ENCODE measurements around the gene NKTR. TPM values are rescaled to one million over a fixed set of nuclear protein-coding genes. Genes with fewer than 3 reads are reported as not detected.
"Not testable (repeated sequence)": the region's sequence is repeated elsewhere in the genome, so short reads cannot be mapped to it uniquely, and the experiment has no call there.

The NKTR gene
- polyA plus RNA-seq (2013, experiment 1 of 2) = 29.4 TPM
- polyA plus RNA-seq (2013, experiment 2 of 2) = 33.5 TPM

DNA sequence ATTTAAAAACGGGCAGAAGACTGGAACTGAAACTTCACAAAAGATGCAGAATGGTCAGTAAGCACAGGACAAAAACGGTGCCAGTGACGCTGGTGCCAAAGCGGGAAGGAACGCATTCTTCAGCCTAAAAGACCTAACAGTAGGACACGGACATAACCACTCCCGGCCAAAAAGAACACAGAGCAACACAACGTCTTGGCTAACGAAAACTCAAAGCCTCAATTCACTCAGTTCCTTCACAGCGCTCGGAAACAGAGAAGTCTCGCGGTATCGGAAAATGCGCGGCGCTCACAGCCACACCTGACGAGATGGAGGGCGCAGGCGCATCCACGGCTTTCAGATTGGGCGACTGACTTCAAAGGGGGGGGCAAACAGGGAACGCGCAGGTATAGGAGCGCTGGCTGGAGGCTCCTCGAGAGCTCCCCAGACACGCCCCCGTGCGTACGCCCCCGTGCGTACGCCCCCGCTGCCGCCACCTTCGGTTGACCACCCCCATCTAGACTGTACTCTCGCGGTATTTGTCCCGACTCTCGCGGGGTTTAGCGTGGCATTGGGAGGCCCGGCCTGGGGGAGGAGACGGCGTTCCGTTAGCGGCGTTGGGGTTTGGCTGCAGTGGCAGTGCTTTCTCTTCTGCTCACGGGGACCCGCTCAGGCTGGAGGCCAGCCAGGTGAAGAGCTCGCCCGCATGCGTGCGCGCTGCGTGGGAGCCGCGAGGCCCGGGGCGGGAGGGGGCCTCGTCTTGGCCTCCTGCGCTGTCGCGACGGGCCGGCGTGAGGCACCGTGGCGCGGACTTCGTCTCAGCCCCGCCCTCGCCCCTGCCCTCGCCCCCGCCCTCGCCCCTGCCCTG, at the start of gene NKTR:
TSS of gene NKTR (plus strand) at position 576 of the 847 bp plus-strand sequence. CDS start 321 bp downstream, outside the sequence.
- under 1% methylated on average over 76 of the region's 76 CpGs for WGBS
- Histone ChIP-seq H3K9ac (ENCODE audit: low read depth, low read length) (peak within 1 kb of the TSS; percentile 95), H3K4me1 (ENCODE audit: insufficient read depth, low read length) (peaks cover 7% of the 10 kb centered on the region)

DNA sequence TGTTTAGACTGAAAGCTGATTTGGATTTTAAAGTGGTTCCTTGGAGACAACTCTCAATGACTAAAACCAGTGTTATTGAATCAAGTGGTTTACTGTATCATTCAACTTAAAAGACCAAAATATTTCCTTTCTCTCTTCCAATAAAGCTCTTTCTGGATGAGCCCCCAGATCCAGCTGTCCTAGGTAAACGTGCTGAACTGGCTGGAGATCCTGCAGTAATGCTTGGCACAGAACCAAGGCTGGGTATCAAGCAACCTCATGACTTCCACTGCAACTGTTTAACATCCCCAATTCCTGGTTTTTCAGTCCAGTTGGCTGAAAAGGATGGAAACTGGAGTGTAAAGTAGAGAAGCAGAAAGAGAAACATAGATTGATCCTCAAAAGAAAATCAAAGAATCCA, 47.7 kb upstream of the NKTR start:
- Histone ChIP-seq H3K4me3 (ENCODE audit: low read length) (no peak overlapping the region), H3K27ac (ENCODE audit: low read depth, low read length) (no peak overlapping the region), H3K9ac (ENCODE audit: low read depth, low read length) (no peak overlapping the region), H3K27me3 (ENCODE audit: insufficient read depth, low read length) (no peaks in the 10 kb centered on the region), H3K9me3 (ENCODE audit: insufficient read depth, low read depth, low read length) (no peaks in the 10 kb centered on the region), H3K4me1 (ENCODE audit: insufficient read depth, low read length) (no peaks in the 10 kb centered on the region), H3K36me3 (ENCODE audit: insufficient read depth, low read length) (peaks cover 66% of the 10 kb centered on the region)
- 84% methylated on average over 1 of the region's 1 CpG for WGBS

More for the DNA sequence above, at the start of gene NKTR:
- H3K27me3 ChIP-seq (ENCODE audit: insufficient read depth, low read length) = no peaks in the 10 kb centered on the region
- H3K36me3 ChIP-seq (ENCODE audit: insufficient read depth, low read length) = peaks cover 33% of the 10 kb centered on the region
- H3K4me3 ChIP-seq (ENCODE audit: low read length) = peak within 1 kb of the TSS; percentile 88
- peak within 1 kb of the TSS; percentile 97 for H3K27ac ChIP-seq (ENCODE audit: low read depth, low read length)
- H3K9me3 ChIP-seq (ENCODE audit: insufficient read depth, low read depth, low read length) = no peaks in the 10 kb centered on the region; the same call in 1 of the 2 replicates

DNA sequence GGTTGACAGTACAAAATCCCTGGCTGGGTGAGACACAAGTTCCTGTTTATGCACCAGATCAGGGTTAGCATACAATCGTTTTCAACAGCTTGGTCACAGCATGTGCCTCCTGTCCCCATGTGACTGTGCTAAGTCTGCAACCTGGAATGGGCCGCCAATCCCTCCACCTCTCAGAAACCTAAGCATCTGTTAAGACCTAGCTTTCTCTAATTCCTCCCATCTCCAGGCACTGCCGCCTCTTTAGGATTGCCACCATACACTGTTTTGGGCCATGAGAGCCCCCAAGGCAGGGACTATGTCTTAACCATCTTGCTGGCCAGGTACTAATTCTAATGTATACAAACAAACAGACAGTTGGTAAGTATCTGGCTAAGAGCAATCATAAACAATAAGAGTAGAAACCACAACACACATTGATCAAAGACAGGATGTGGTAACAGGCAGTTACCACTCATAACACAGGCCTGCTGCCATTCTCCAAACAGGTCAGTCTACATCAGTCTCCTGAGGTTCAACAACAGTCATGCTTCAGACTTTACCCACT, 44.3 kb upstream of the NKTR start:
- no peaks in the 10 kb centered on the region for H3K4me1 ChIP-seq (ENCODE audit: insufficient read depth, low read length)
- 88% methylated on average over 3 of the region's 3 CpGs for WGBS
- no peak overlapping the region for H3K9ac ChIP-seq (ENCODE audit: low read depth, low read length)
- no peak overlapping the region for H3K4me3 ChIP-seq (ENCODE audit: low read length)
- H3K27me3 ChIP-seq (ENCODE audit: insufficient read depth, low read length) = no peaks in the 10 kb centered on the region
- peaks cover 95% of the 10 kb centered on the region for H3K36me3 ChIP-seq (ENCODE audit: insufficient read depth, low read length)
- H3K9me3 ChIP-seq (ENCODE audit: insufficient read depth, low read depth, low read length) = no peaks in the 10 kb centered on the region
- H3K27ac ChIP-seq (ENCODE audit: low read depth, low read length) = no peak overlapping the region

DNA sequence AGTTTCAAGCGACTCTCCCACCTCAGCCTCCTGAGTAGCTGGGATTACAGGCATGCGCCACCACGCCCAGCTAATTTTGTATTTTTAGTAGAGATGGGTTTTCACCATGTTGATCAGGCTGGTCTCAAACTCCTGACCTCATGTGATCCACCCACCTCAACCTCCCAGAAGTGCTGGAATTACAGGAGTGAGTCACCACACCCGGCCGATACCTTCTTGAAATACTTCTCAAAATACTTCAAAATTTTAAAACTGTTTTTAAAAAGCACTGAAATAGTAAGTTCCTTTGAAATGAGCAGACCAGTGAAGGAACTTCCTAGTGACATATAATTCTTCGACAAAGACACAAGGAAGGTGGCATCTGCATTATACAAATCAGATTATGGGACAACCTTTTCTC, 43.7 kb upstream of the NKTR start:
- not testable (repeated sequence) for H3K4me3 ChIP-seq (ENCODE audit: low read length); H3K27ac ChIP-seq (ENCODE audit: low read depth, low read length); H3K4me1 ChIP-seq (ENCODE audit: insufficient read depth, low read length); H3K9me3 ChIP-seq (ENCODE audit: insufficient read depth, low read depth, low read length); H3K27me3 ChIP-seq (ENCODE audit: insufficient read depth, low read length); H3K9ac ChIP-seq (ENCODE audit: low read depth, low read length)
- H3K36me3 ChIP-seq (ENCODE audit: insufficient read depth, low read length) = peaks cover 95% of the 10 kb centered on the region
- WGBS = 95% methylated on average over 4 of the region's 6 CpGs

DNA sequence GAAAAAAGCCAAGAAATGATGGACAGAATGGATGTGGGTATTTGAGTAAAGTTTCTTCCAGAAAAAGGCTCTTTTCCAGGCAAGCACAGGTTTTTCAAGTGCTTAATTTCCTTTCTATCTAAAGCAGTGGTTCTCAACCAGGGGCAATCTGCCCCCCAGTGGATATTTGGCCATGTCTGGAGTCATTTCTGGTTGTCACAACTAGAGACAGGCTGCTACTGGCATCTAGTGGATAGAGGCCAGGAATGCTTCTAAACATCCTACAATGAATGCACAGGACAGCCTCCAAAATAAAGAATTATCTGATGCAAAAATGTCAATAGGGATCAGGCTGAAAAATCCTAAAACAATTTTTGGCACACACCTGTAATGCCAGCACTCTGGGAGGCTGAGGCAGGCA, 42.6 kb upstream of the NKTR start:
- peaks cover 91% of the 10 kb centered on the region for H3K36me3 ChIP-seq (ENCODE audit: insufficient read depth, low read length)
- no peak overlapping the region for H3K9ac ChIP-seq (ENCODE audit: low read depth, low read length)
- H3K9me3 ChIP-seq (ENCODE audit: insufficient read depth, low read depth, low read length) = no peaks in the 10 kb centered on the region
- H3K4me1 ChIP-seq (ENCODE audit: insufficient read depth, low read length) = no peaks in the 10 kb centered on the region
- H3K27ac ChIP-seq (ENCODE audit: low read depth, low read length) = no peak overlapping the region
- H3K27me3 ChIP-seq (ENCODE audit: insufficient read depth, low read length) = no peaks in the 10 kb centered on the region
- no peak overlapping the region for H3K4me3 ChIP-seq (ENCODE audit: low read length)

DNA sequence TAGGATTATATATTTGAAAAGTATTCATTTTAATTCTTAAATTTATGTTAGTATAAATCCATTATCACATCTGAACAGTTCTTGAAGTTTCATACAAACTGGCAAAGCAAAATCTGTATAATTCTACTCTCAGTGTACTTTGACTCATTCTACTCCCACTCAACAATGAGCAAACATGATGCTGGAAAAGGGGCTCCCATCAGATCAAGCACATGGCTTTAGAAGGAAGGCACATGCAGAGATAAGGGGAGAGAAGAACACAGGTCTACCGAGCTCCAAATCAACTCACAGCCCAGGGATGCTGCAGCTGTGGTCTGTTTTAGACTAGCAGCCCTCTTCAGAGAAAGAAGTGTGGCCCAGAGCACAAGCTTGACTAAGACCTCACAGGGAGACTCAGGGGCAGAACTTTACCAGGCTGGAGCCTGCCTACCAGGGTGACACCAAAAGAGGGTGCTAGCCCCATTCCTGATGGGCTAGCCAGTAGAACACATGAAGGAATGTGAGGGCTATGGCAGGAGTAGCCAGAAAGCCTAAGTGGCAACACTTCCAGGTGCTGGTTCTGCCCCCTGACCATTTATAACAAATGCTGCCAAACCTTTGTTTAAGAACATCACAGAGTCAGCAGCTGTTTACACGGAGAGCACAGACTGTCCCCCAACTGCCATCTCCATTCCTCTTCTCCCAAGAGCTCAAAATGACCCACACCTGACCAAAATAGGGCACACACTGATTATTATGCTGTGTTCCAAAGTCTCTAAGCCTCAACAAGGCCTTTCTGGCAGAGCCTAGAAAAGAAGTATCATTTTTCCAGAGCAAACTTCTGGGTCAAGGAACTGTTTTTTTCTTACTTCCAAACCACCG, 38.2 kb upstream of the NKTR start:
- no peak overlapping the region for H3K27ac ChIP-seq (ENCODE audit: low read depth, low read length)

DNA sequence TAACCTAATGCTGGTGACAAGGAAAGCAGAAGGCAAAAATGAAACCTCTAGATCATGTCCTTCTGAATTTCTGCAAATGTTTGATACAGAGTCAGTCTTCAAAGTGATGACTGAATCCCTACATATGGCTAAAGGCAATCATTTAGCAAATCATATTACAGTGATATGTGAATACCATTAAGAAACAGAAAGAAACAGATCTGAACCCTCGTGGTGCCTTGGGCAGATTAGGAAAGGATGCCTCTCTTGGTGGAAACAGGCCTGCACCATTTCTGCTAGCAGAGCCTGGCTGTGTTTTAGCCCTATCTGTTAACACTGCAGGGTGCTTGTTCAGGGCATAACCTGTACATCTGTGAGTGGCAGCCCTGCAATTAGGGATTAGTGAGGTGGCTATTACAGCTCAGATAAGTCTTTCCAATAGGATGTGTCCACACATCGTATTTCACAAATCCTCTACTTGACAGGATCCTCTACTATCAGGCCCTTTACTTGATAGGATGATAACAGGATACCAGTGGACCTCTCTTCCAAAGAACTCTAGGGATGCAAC, 30.8 kb upstream of the NKTR start:
- H3K36me3 ChIP-seq (ENCODE audit: insufficient read depth, low read length) = peaks cover 47% of the 10 kb centered on the region
- no peak overlapping the region for H3K27ac ChIP-seq (ENCODE audit: low read depth, low read length)
- 83% methylated on average over 2 of the region's 2 CpGs for WGBS

More for the DNA sequence above, 38.2 kb upstream of the NKTR start:
- Histone ChIP-seq H3K36me3 (ENCODE audit: insufficient read depth, low read length) (peaks cover 88% of the 10 kb centered on the region), H3K4me1 (ENCODE audit: insufficient read depth, low read length) (no peaks in the 10 kb centered on the region), H3K9ac (ENCODE audit: low read depth, low read length) (no peak overlapping the region), H3K27me3 (ENCODE audit: insufficient read depth, low read length) (no peaks in the 10 kb centered on the region), H3K4me3 (ENCODE audit: low read length) (no peak overlapping the region), H3K9me3 (ENCODE audit: insufficient read depth, low read depth, low read length) (no peaks in the 10 kb centered on the region)
- WGBS = 86% methylated on average over 3 of the region's 3 CpGs

DNA sequence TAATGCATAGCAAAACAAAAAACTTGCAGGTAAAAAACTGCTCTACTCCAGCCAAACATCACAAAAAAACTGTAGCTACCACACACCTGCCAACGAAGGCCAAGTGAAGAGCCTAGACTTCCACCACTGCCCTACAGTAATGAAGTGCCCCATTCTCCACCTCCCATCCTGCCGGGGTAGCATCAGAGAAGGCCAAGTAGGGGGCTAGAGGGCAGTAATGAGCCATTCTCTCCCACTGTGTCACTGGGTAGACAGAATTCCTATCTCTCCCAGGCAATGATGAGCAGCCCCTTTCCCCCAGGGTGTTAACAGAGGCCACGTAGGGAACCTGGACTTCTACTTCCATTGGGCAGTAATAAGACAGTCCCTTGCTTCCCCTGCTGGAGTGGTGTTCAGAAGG, 28.2 kb upstream of the NKTR start:
- H3K36me3 ChIP-seq (ENCODE audit: insufficient read depth, low read length) = peaks cover 35% of the 10 kb centered on the region
- H3K27ac ChIP-seq (ENCODE audit: low read depth, low read length) = no peak overlapping the region
- H3K4me1 ChIP-seq (ENCODE audit: insufficient read depth, low read length) = 0 out of 2 replicates have a peak, but pooled peaks cover 5% of the 10 kb centered on the region
- H3K27me3 ChIP-seq (ENCODE audit: insufficient read depth, low read length) = no peaks in the 10 kb centered on the region
- H3K9me3 ChIP-seq (ENCODE audit: insufficient read depth, low read depth, low read length) = peaks cover 14% of the 10 kb centered on the region; the same call in 1 of the 2 replicates
- 35% methylated on average over 3 of the region's 3 CpGs for WGBS
- no peak overlapping the region for H3K4me3 ChIP-seq (ENCODE audit: low read length)
- no peak overlapping the region for H3K9ac ChIP-seq (ENCODE audit: low read depth, low read length)

More for the DNA sequence above, 30.8 kb upstream of the NKTR start:
- no peak overlapping the region for H3K4me3 ChIP-seq (ENCODE audit: low read length)
- no peaks in the 10 kb centered on the region for H3K27me3 ChIP-seq (ENCODE audit: insufficient read depth, low read length)
- H3K9me3 ChIP-seq (ENCODE audit: insufficient read depth, low read depth, low read length) = no peaks in the 10 kb centered on the region; the same call in 1 of the 2 replicates
- no peak overlapping the region for H3K9ac ChIP-seq (ENCODE audit: low read depth, low read length)
- H3K4me1 ChIP-seq (ENCODE audit: insufficient read depth, low read length) = 0 out of 2 replicates have a peak, but pooled peaks cover 5% of the 10 kb centered on the region

DNA sequence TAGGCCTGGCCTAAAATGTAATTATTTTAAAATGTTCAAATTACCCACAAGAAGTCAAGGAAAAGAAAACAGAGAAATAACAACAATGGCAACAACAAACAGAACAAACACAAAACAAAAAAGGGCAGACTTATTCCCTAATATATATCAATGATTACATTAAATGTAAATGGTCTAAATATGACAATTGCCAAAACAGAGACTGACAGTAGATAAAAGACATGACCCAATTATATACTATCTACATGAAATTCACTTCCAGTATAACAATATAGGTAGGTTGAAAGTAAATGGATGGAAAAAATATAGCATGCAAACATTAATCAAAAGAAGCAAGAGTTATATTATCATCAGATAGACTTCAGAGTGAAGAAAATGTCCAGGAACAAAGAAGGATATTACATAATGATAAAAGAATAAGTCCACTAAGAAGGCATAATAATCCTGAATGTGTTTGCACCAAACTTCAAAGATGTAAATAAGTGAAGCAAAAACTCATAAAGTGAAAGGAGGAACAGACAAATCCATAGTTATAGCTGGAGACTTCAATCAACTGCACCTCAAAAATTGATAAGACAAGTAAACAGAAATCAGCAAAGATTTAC, 25.2 kb upstream of the NKTR start:
- Histone ChIP-seq H3K27me3 (ENCODE audit: insufficient read depth, low read length) (no peaks in the 10 kb centered on the region), H3K27ac (ENCODE audit: low read depth, low read length) (no peak overlapping the region), H3K9me3 (ENCODE audit: insufficient read depth, low read depth, low read length) (peaks cover 14% of the 10 kb centered on the region; the same call in 1 of the 2 replicates), H3K4me3 (ENCODE audit: low read length) (no peak overlapping the region), H3K36me3 (ENCODE audit: insufficient read depth, low read length) (peaks cover 17% of the 10 kb centered on the region), H3K4me1 (ENCODE audit: insufficient read depth, low read length) (0 out of 2 replicates have a peak, but pooled peaks cover 5% of the 10 kb centered on the region), H3K9ac (ENCODE audit: low read depth, low read length) (no peak overlapping the region)

DNA sequence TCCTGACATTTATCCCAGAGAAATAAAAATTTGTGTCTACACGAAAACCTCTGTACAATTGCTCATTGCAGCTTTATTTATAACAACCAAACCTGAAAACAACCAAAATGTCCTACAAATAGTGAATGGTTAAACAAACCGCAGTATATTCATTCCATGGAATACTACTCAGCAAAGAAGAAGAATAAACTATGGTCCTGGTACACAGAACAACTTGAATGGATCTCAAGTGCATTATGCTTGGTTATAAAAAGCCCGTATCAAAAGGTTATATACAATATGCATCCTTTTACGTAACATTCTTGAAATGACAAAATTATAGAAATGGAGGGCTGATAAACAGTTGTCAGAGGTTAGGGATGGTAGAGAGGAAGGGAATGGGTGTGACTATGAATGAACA, 22.4 kb upstream of the NKTR start:
- H3K9me3 ChIP-seq (ENCODE audit: insufficient read depth, low read depth, low read length) = peaks cover 14% of the 10 kb centered on the region; the same call in 1 of the 2 replicates
- peaks cover 15% of the 10 kb centered on the region for H3K36me3 ChIP-seq (ENCODE audit: insufficient read depth, low read length)
- 96% methylated on average over 4 of the region's 4 CpGs for WGBS

More for the DNA sequence above, 22.4 kb upstream of the NKTR start:
- H3K27ac ChIP-seq (ENCODE audit: low read depth, low read length) = no peak overlapping the region
- no peak overlapping the region for H3K9ac ChIP-seq (ENCODE audit: low read depth, low read length)
- H3K4me3 ChIP-seq (ENCODE audit: low read length) = no peak overlapping the region
- H3K27me3 ChIP-seq (ENCODE audit: insufficient read depth, low read length) = no peaks in the 10 kb centered on the region
- peaks cover 10% of the 10 kb centered on the region; the same call in 1 of the 2 replicates for H3K4me1 ChIP-seq (ENCODE audit: insufficient read depth, low read length)
